GM12878 (cell line): ENCODE measurements around the gene RFC1. TPM values are rescaled to one million over a fixed set of nuclear protein-coding genes. Genes with fewer than 3 reads are reported as not detected.

Experiments used
- BCLAF1 ChIP-seq: fragments of 450-650 bp; IDR thresholded peaks from 2 replicates; pipeline ENCODE4 v1.6.1; 2017; ENCODE audit warnings: antibody characterized with exemption, mild to moderate bottlenecking, moderate library complexity
- E2F8 ChIP-seq: fragments of 450-650 bp; IDR thresholded peaks from 2 replicates; pipeline ENCODE4 v1.6.1; 2018; ENCODE audit warnings: mild to moderate bottlenecking, low read depth, moderate library complexity; ENCODE audit not compliant: partially characterized antibody
- EED ChIP-seq: sonication (generic); IDR thresholded peaks from 2 replicates; pipeline ENCODE4 v1.6.1; 2016; ENCODE audit warnings: antibody characterized with exemption, low read depth
- EGR1 ChIP-seq, 2 experiments: IDR thresholded peaks; 1 replicate in 1 of 2; 2 replicates in 1 of 2; pipeline ENCODE4 v1.6.1; 2011 to 2012; ENCODE audit warnings: low read depth in 2 of 2, low read length in 2 of 2, borderline replicate concordance in 1 of 2, mild to moderate bottlenecking in 1 of 2, moderate library complexity in 1 of 2
- IKZF1 ChIP-seq: fragments of 450-650 bp; conservative IDR thresholded peaks from 2 replicates; pipeline ENCODE4 v1.6.1; 2017; ENCODE audit warnings: antibody characterized with exemption, mild to moderate bottlenecking
- KLF5 ChIP-seq: fragments of 450-650 bp; IDR thresholded peaks from 2 replicates; pipeline ENCODE4 v1.6.1; 2014; ENCODE audit warnings: mild to moderate bottlenecking; ENCODE audit not compliant: partially characterized antibody
- MTA3 ChIP-seq: IDR thresholded peaks from 2 replicates; pipeline ENCODE4 v1.6.1; 2012; ENCODE audit warnings: low read length, inconsistent platforms, borderline replicate concordance
- NR2C1 ChIP-seq: fragments of 450-650 bp; IDR thresholded peaks from 2 replicates; pipeline ENCODE4 v1.6.1; 2017; ENCODE audit warnings: antibody characterized with exemption, mild to moderate bottlenecking, moderate library complexity
- PBX3 ChIP-seq: IDR thresholded peaks from 2 replicates; pipeline ENCODE4 v1.6.1; 2011; ENCODE audit warnings: mild to moderate bottlenecking, low read depth, low read length, moderate library complexity; ENCODE audit not compliant: insufficient replicate concordance
- RCOR1 ChIP-seq: conservative IDR thresholded peaks from 2 replicates; pipeline ENCODE4 v1.6.1; 2012; ENCODE audit warnings: low read depth, low read length, improper control_type of control experiment
- WRNIP1 ChIP-seq: IDR thresholded peaks from 2 replicates; pipeline ENCODE4 v1.6.1; 2011; ENCODE audit warnings: low read depth, low read length, improper control_type of control experiment, borderline replicate concordance
- ZBTB4 ChIP-seq: fragments of 450-650 bp; formaldehyde crosslinking; IDR thresholded peaks from 2 replicates; pipeline ENCODE4 v1.4.0; 2022; ENCODE audit warnings: mild to moderate bottlenecking, moderate library complexity
- ZBTB40 ChIP-seq: fragments of 450-650 bp; IDR thresholded peaks from 2 replicates; pipeline ENCODE4 v1.6.1; 2016; ENCODE audit warnings: mild to moderate bottlenecking, moderate library complexity, borderline replicate concordance
- ZNF622 ChIP-seq: fragments of 450-650 bp; IDR thresholded peaks from 2 replicates; pipeline ENCODE4 v1.6.1; 2017; ENCODE audit warnings: mild to moderate bottlenecking, inconsistent platforms
- polyA plus RNA-seq, 11 experiments: library from polyadenylated mRNA; depleted of rRNA in 4 of 11; unstranded in 6 of 11; stranded (reverse) in 5 of 11; fragments of >200 nt; fragmentation: Nextera tagmentation in 4 of 11; fragmentation: Illumina TruSeq in 1 of 11; extraction: Ambion mirVana in 4 of 11; extraction: Trizol in 1 of 11; gene quantifications; 1 replicate in 1 of 11; 2 replicates in 10 of 11; pipeline versions ENCODE4 v1.2.1 to v1.2.3, GENCODE V29; 2011 to 2016; ENCODE audit warnings: inconsistent platforms in 2 of 11, missing spikeins in 2 of 11, low read depth in 1 of 11
- total RNA-seq, 4 experiments: library from RNA; depleted of rRNA in 3 of 4; stranded (reverse); fragments of >200 nt in 3 of 4; fragmentation: Illumina TruSeq in 1 of 4; extraction: Trizol in 1 of 4; gene quantifications; 2 replicates each; pipeline versions ENCODE4 v1.2.1 to v1.2.3, GENCODE V29; 2013 to 2021

RFC1 gene
- total and polyA plus RNA-seq, 10 of the 15 experiments (the other 5 are each of a cell fraction or from before 2014, with no cell fraction given), result 22.5 to 67.8 (median 40.3) TPM

GRCh38 chr4:39353478-39354253, 12.5 kb downstream of the RFC1 start (continued):
- TF ChIP-seq E2F8 (peak; percentile 48), RCOR1 (no peak), NR2C1 (no peak), ZBTB4 (CRISPR knock-in tag) (no peak), WRNIP1 (no peak), PBX3 (no peak), IKZF1 (peak; percentile 74), EED (no peak), KLF5 (no peak), ZBTB40 (peak; percentile 93), MTA3 (peak; percentile 88; the same call in 1 of the 2 replicates), BCLAF1 (no peak), ZNF622 (no peak), EGR1 (IDR thresholded peaks at IDR 0.05; ENCODE audit: borderline replicate concordance in 1 of 2, low read depth in 2 of 2, low read length in 2 of 2) (no peak)
